ENCODE results near the gene CARD18.

CARD18 gene

DNA sequence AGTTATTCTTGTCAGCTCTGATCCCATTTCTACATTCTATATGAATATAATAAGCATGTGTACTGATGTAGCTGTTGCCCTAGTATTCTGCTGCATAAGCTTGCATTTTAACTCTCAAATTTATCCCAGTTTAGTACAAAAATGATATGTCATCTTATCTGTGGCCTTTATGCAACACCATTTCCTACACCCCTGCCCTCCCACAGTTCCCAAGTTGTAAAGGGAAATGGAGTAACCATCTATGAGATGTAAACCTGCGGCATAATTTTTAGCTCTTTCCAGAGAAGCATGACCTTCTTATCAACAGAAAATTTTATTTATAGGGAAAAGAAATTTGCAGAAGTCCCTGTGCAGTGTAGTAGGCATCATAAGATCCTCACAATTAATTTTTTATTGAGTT lies 18.9 kb upstream of the CARD18 start (continued):
- TF ChIP-seq, protein P1, sequence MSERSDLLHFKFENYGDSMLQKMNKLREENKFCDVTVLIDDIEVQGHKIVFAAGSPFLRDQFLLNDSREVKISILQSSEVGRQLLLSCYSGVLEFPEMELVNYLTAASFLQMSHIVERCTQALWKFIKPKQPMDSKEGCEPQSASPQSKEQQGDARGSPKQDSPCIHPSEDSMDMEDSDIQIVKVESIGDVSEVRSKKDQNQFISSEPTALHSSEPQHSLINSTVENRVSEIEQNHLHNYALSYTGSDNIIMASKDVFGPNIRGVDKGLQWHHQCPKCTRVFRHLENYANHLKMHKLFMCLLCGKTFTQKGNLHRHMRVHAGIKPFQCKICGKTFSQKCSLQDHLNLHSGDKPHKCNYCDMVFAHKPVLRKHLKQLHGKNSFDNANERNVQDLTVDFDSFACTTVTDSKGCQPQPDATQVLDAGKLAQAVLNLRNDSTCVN (tag by site-specific recombination; optimal IDR thresholded peaks at IDR 0.05), result no peak
- TF ChIP-seq ZNF19 (tag by site-specific recombination; IDR thresholded peaks at IDR 0.05; ENCODE audit: low read depth) (no peak), ZNF473 (tag by site-specific recombination; IDR thresholded peaks at IDR 0.05) (no peak), ZNF214 (tag by site-specific recombination; IDR thresholded peaks at IDR 0.05; ENCODE audit: borderline replicate concordance) (no peak), SETDB1 (IDR thresholded peaks at IDR 0.05; ENCODE audit: insufficient read length, low read length) (no peak), ZNF394 (tag by site-specific recombination; IDR thresholded peaks at IDR 0.05; ENCODE audit: borderline replicate concordance) (no peak), KLF16 (tag by site-specific recombination; IDR thresholded peaks at IDR 0.05) (no peak), BCL11B (tag by site-specific recombination; IDR thresholded peaks at IDR 0.05; ENCODE audit: low read depth) (no peak), ZNF843 (tag by site-specific recombination; IDR thresholded peaks at IDR 0.05) (no peak)
- TF ChIP-seq, protein P2, sequence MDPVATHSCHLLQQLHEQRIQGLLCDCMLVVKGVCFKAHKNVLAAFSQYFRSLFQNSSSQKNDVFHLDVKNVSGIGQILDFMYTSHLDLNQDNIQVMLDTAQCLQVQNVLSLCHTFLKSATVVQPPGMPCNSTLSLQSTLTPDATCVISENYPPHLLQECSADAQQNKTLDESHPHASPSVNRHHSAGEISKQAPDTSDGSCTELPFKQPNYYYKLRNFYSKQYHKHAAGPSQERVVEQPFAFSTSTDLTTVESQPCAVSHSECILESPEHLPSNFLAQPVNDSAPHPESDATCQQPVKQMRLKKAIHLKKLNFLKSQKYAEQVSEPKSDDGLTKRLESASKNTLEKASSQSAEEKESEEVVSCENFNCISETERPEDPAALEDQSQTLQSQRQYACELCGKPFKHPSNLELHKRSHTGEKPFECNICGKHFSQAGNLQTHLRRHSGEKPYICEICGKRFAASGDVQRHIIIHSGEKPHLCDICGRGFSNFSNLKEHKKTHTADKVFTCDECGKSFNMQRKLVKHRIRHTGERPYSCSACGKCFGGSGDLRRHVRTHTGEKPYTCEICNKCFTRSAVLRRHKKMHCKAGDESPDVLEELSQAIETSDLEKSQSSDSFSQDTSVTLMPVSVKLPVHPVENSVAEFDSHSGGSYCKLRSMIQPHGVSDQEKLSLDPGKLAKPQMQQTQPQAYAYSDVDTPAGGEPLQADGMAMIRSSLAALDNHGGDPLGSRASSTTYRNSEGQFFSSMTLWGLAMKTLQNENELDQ (tag by site-specific recombination; IDR thresholded peaks at IDR 0.05; ENCODE audit: low read depth), result no peak

DNA sequence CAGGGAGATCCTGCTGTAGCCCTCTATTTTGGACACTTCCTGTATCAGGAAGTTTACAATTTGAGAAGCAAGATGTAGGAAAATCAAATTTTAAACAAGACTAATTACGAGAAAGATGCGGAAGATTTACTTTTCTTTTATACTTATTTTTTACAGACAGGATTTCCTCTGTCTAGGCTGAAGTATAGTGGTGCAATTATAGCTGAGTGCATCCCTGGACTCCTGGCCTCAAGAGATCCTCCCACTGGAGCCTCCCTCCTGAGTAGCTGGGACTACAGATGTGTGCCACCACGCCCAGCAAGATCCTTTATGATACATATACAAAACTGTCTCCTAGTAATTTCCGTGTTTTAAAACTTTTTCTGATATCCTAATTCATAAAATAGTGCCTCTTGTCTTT lies 17.2 kb upstream of the CARD18 start:
- no peak for TF ChIP-seq KLF7 (tag by site-specific recombination; IDR thresholded peaks at IDR 0.05; ENCODE audit: borderline replicate concordance)
- TF ChIP-seq ZNF302 (tag by site-specific recombination; IDR thresholded peaks at IDR 0.05; ENCODE audit: low read depth), result no peak
- no peak for TF ChIP-seq ZNF211 (tag by site-specific recombination; IDR thresholded peaks at IDR 0.05; ENCODE audit: low read depth)
- TF ChIP-seq REPIN1 (tag by site-specific recombination; IDR thresholded peaks at IDR 0.05; ENCODE audit: low read depth), result no peak
- no peak for TF ChIP-seq ZNF555 (tag by site-specific recombination; conservative IDR thresholded peaks at IDR 0.05)
- no peak for TF ChIP-seq ZBTB48 (tag by site-specific recombination; IDR thresholded peaks at IDR 0.05)
- H3K4me3 ChIP-seq (ENCODE audit: low read depth, low read length), result no peak overlapping the region
- H3K4me1 ChIP-seq (ENCODE audit: control insufficient read depth, insufficient read depth, low read length), result no peaks in the 10 kb centered on the region
- POLR2A ChIA-PET, result no interaction called here
- CTCF ChIA-PET, result no interaction called here
- no peaks in the 10 kb centered on the region for H3K36me3 ChIP-seq (ENCODE audit: control insufficient read depth in 2 of 2, insufficient read depth in 1 of 2, low read length in 2 of 2)
- no peak overlapping the region for H3K27ac ChIP-seq (ENCODE audit: extremely low read depth, low read depth, low read length)
- no peaks in the 10 kb centered on the region for H3K9me3 ChIP-seq (ENCODE audit: control insufficient read depth, insufficient read depth, low read depth, low read length)

DNA sequence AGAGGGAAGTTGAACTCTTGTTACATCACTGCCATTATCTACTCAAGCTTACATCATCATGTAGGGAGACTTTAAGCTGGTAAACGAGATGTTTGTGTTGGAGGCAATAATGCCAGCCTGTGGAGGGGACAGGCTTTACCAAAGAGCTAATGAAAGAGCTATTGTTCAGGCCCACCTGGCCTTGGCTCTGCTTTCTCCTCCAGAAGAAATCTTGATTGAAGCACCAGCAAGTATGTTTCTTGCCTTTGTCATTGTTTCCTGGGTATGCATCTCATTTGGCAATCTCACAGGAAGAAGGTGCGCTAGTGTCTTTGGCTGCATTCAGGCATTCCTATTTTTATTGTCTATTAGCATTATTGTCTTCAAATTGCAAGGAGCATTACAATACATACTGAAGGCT lies 16.7 kb upstream of the CARD18 start:
- Histone ChIP-seq H3K4me1 (ENCODE audit: control insufficient read depth, insufficient read depth, low read length) (no peaks in the 10 kb centered on the region), H3K27ac (ENCODE audit: extremely low read depth, low read depth, low read length) (no peak overlapping the region), H3K4me3 (ENCODE audit: low read depth, low read length) (no peak overlapping the region), H3K36me3 (ENCODE audit: control insufficient read depth in 2 of 2, insufficient read depth in 1 of 2, low read length in 2 of 2) (no peaks in the 10 kb centered on the region), H3K9me3 (ENCODE audit: control insufficient read depth, insufficient read depth, low read depth, low read length) (no peaks in the 10 kb centered on the region)
- no peak for TF ChIP-seq ZNF423 (tag by site-specific recombination; IDR thresholded peaks at IDR 0.05)
- TF ChIP-seq HOXA7 (CRISPR knock-in tag; IDR thresholded peaks at IDR 0.05; ENCODE audit: borderline replicate concordance), result no peak
- TF ChIP-seq ZNF530 (tag by site-specific recombination; IDR thresholded peaks at IDR 0.05; ENCODE audit: low read depth), result no peak
- TF ChIP-seq HOXD13 (CRISPR knock-in tag; IDR thresholded peaks at IDR 0.05; ENCODE audit: borderline replicate concordance), result no peak
- TF ChIP-seq ZNF19 (tag by site-specific recombination; IDR thresholded peaks at IDR 0.05; ENCODE audit: low read depth), result no peak
- TF ChIP-seq, protein P3, sequence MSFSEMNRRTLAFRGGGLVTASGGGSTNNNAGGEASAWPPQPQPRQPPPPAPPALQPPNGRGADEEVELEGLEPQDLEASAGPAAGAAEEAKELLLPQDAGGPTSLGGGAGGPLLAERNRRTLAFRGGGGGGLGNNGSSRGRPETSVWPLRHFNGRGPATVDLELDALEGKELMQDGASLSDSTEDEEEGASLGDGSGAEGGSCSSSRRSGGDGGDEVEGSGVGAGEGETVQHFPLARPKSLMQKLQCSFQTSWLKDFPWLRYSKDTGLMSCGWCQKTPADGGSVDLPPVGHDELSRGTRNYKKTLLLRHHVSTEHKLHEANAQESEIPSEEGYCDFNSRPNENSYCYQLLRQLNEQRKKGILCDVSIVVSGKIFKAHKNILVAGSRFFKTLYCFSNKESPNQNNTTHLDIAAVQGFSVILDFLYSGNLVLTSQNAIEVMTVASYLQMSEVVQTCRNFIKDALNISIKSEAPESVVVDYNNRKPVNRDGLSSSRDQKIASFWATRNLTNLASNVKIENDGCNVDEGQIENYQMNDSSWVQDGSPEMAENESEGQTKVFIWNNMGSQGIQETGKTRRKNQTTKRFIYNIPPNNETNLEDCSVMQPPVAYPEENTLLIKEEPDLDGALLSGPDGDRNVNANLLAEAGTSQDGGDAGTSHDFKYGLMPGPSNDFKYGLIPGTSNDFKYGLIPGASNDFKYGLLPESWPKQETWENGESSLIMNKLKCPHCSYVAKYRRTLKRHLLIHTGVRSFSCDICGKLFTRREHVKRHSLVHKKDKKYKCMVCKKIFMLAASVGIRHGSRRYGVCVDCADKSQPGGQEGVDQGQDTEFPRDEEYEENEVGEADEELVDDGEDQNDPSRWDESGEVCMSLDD (tag by site-specific recombination; IDR thresholded peaks at IDR 0.05), result no peak
- no peak for TF ChIP-seq EGR2 (tag by site-specific recombination; IDR thresholded peaks at IDR 0.05; ENCODE audit: low read depth)
- TF ChIP-seq ZNF10 (tag by site-specific recombination; IDR thresholded peaks at IDR 0.05), result no peak
- TF ChIP-seq ZNF132 (tag by site-specific recombination; IDR thresholded peaks at IDR 0.05; ENCODE audit: borderline replicate concordance), result no peak
- TF ChIP-seq, protein P4, sequence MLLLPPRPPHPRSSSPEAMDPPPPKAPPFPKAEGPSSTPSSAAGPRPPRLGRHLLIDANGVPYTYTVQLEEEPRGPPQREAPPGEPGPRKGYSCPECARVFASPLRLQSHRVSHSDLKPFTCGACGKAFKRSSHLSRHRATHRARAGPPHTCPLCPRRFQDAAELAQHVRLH (tag by site-specific recombination; IDR thresholded peaks at IDR 0.05), result no peak
- TF ChIP-seq, protein P5, sequence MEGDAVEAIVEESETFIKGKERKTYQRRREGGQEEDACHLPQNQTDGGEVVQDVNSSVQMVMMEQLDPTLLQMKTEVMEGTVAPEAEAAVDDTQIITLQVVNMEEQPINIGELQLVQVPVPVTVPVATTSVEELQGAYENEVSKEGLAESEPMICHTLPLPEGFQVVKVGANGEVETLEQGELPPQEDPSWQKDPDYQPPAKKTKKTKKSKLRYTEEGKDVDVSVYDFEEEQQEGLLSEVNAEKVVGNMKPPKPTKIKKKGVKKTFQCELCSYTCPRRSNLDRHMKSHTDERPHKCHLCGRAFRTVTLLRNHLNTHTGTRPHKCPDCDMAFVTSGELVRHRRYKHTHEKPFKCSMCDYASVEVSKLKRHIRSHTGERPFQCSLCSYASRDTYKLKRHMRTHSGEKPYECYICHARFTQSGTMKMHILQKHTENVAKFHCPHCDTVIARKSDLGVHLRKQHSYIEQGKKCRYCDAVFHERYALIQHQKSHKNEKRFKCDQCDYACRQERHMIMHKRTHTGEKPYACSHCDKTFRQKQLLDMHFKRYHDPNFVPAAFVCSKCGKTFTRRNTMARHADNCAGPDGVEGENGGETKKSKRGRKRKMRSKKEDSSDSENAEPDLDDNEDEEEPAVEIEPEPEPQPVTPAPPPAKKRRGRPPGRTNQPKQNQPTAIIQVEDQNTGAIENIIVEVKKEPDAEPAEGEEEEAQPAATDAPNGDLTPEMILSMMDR (tag by site-specific recombination; IDR thresholded peaks at IDR 0.05), result no peak
- no peak for TF ChIP-seq ZNF701 (tag by site-specific recombination; IDR thresholded peaks at IDR 0.05)
- CTCF ChIA-PET, result no interaction called here
- POLR2A ChIA-PET, result no interaction called here

Measured in HEK293 (cell line).